Astrocyte (in vitro differentiated cells and primary cell): ENCODE results near the gene MROH7. TPM values are rescaled to one million over a fixed set of nuclear protein-coding genes. Genes with fewer than 3 reads are reported as not detected.

Experiments used
- DNase-seq: peaks from one replicate; pipeline ENCODE4 v3.0.0-alpha.2; 2010; ENCODE audit warnings: low read depth
- FAIRE-seq: peaks from 2 replicates; lab custom pipeline; 2011; peaks lifted over from hg19 to GRCh38; lab: Jason Lieb, UNC
- H2AFZ ChIP-seq: 2 replicates; pipeline ENCODE4 v1.6.0; 2012; ENCODE audit warnings: low read depth, low read length, inconsistent platforms
- H3K27ac ChIP-seq: 2 replicates; pipeline ENCODE4 v1.5.1; 2011; ENCODE audit warnings: low read depth, low read length, inconsistent platforms
- H3K27me3 ChIP-seq: 2 replicates; pipeline ENCODE4 v1.6.0; 2011; ENCODE audit warnings: low read length, inconsistent platforms; ENCODE audit not compliant: insufficient read depth
- H3K36me3 ChIP-seq: 2 replicates; pipeline ENCODE4 v1.5.1; 2011; ENCODE audit warnings: low read length, inconsistent platforms; ENCODE audit not compliant: insufficient read depth
- H3K4me1 ChIP-seq: 2 replicates; pipeline ENCODE4 v1.5.1; 2011; ENCODE audit warnings: low read length, inconsistent platforms; ENCODE audit not compliant: insufficient read depth
- H3K4me2 ChIP-seq: 2 replicates; pipeline ENCODE4 v1.6.0; 2012; ENCODE audit warnings: low read length, inconsistent platforms
- H3K4me3 ChIP-seq: 2 replicates; pipeline ENCODE4 v1.5.1; 2011; ENCODE audit warnings: low read depth, mild to moderate bottlenecking, low read length, inconsistent platforms; ENCODE audit not compliant: insufficient read depth
- H3K79me2 ChIP-seq: 2 replicates; pipeline ENCODE4 v1.6.0; 2012; ENCODE audit warnings: mild to moderate bottlenecking, low read length, inconsistent platforms; ENCODE audit not compliant: insufficient read depth
- H3K9ac ChIP-seq: 2 replicates; pipeline ENCODE4 v1.6.0; 2012; ENCODE audit warnings: mild to moderate bottlenecking, low read length, inconsistent platforms
- H3K9me3 ChIP-seq: 2 replicates; pipeline ENCODE4 v1.5.1; 2012; ENCODE audit warnings: low read depth, mild to moderate bottlenecking, low read length, inconsistent platforms; ENCODE audit not compliant: insufficient read depth
- H4K20me1 ChIP-seq: 2 replicates; pipeline ENCODE4 v1.6.0; 2012; ENCODE audit warnings: low read length, inconsistent platforms; ENCODE audit not compliant: insufficient read depth
- H3K27ac Mint-ChIP-seq: one replicate; pipeline ENCODE4 v1.8.0; 2021; ENCODE audit warnings: mild to moderate bottlenecking, mixed read lengths; ENCODE audit not compliant: unreplicated experiment
- H3K27me3 Mint-ChIP-seq: one replicate; pipeline ENCODE4 v1.8.0; 2021; ENCODE audit warnings: low read depth, mixed read lengths; ENCODE audit not compliant: unreplicated experiment
- H3K36me3 Mint-ChIP-seq: one replicate; pipeline ENCODE4 v1.8.0; 2021; ENCODE audit warnings: low read depth, mixed read lengths; ENCODE audit not compliant: unreplicated experiment
- H3K4me1 Mint-ChIP-seq: one replicate; pipeline ENCODE4 v1.8.0; 2021; ENCODE audit warnings: low read depth, mixed read lengths; ENCODE audit not compliant: unreplicated experiment
- H3K4me3 Mint-ChIP-seq: one replicate; pipeline ENCODE4 v1.8.0; 2021; ENCODE audit warnings: mild to moderate bottlenecking, moderate library complexity, mixed read lengths; ENCODE audit not compliant: unreplicated experiment
- H3K9me3 Mint-ChIP-seq: one replicate; pipeline ENCODE4 v1.8.0; 2021; ENCODE audit warnings: mild to moderate bottlenecking, mixed read lengths; ENCODE audit not compliant: unreplicated experiment
- EZH2 ChIP-seq: IDR thresholded peaks from 2 replicates; pipeline ENCODE4 v1.6.1; 2012; ENCODE audit warnings: mild to moderate bottlenecking, low read length, inconsistent platforms; ENCODE audit not compliant: insufficient read depth
- total RNA-seq: library from RNA; stranded (reverse); gene quantifications from 2 replicates; pipeline ENCODE4 v1.2.1, GENCODE V29; 2021
- TF ChIP-seq, protein P1 (sequence below): IDR thresholded peaks from 2 replicates; pipeline ENCODE4 v1.5.1; 2011; ENCODE audit warnings: low read depth, mild to moderate bottlenecking, inconsistent platforms, low read length, moderate library complexity; ENCODE audit not compliant: insufficient read depth

The MROH7 gene
- total RNA-seq, 1 donor from 2014 or later = not detected

DNA sequence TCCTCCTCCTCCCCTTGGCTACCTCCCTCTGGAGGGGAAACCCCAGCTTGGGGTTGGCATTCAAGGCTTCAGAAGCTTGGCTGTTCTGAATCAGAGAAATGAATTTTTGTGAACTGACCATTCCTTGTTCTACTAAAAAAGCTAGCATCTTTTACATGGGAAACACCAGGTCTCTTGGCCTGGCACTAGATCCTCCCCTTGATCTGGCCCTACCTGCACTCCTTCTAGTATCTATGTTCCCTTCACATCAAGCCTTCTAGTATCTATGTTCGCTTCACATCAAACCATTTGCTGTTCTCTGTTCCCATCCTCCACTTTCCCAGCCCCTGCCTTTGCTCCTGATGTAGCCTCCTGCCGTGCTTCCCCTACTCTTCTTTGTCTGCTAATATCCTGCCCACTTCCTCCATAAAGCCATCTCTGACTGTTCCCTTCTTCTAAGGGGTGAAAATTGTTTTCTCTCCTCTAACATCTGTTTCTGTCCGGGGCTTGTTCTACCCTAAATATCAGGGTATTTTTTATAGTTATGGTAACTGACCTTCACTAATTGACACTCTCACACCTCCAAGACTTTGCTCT is 44.0 kb upstream of the MROH7 start:
- Mint-ChIP-seq H3K27ac (no peak overlapping the region), H3K36me3 (no peaks in the 10 kb centered on the region), H3K4me3 (no peak overlapping the region), H3K4me1 (no peaks in the 10 kb centered on the region), H3K27me3 (peaks cover 14% of the 10 kb centered on the region), H3K9me3 (peaks cover 2% of the 10 kb centered on the region)
- Histone ChIP-seq H3K9ac (no peak overlapping the region), H3K79me2 (no peaks in the 10 kb centered on the region), H3K4me3 (no peak overlapping the region), H3K27ac (no peak overlapping the region), H4K20me1 (no peaks in the 10 kb centered on the region), H3K4me2 (no peak overlapping the region), H3K27me3 (no peaks in the 10 kb centered on the region), H3K36me3 (no peaks in the 10 kb centered on the region), H3K9me3 (no peaks in the 10 kb centered on the region), H3K4me1 (no peaks in the 10 kb centered on the region), H2AFZ (no peak overlapping the region)
- FAIRE-seq (no peak), DNase-seq (no peak)
- TF ChIP-seq, protein P1, sequence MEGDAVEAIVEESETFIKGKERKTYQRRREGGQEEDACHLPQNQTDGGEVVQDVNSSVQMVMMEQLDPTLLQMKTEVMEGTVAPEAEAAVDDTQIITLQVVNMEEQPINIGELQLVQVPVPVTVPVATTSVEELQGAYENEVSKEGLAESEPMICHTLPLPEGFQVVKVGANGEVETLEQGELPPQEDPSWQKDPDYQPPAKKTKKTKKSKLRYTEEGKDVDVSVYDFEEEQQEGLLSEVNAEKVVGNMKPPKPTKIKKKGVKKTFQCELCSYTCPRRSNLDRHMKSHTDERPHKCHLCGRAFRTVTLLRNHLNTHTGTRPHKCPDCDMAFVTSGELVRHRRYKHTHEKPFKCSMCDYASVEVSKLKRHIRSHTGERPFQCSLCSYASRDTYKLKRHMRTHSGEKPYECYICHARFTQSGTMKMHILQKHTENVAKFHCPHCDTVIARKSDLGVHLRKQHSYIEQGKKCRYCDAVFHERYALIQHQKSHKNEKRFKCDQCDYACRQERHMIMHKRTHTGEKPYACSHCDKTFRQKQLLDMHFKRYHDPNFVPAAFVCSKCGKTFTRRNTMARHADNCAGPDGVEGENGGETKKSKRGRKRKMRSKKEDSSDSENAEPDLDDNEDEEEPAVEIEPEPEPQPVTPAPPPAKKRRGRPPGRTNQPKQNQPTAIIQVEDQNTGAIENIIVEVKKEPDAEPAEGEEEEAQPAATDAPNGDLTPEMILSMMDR = no peak
- no peak for TF ChIP-seq EZH2

DNA sequence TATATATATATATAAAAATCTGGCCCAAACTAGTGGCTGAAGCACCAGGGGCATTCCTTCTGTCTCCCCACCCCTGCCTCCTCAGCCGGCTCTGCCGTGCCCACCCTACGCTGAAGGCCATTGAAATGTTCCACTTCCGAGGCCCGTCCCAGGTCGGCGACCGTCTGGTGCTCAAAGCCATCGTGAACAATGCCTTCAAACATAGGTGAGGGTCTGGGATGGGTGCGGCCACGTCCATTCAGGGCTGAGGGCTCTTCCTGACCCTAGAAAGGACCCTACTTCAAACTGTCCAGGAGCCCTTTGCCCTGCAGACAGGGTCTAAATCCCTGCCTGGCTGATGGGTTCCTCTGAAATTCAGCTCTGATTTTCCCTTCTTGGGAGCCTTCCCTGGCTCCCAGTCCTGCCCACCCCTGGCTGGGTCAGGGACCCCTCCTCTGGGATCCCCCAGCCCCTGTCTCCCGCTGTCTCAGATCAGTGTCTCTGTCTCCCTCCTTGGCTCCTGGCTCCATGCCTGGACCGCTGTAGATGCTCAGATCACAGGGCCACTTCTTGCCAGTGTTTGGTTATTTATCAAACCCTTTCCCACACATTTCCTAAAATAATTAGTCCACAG is 42.3 kb upstream of the MROH7 start:
- H3K4me3 Mint-ChIP-seq = no peak overlapping the region
- Histone ChIP-seq H3K4me1 (no peaks in the 10 kb centered on the region), H3K27me3 (no peaks in the 10 kb centered on the region), H3K4me3 (no peak overlapping the region), H4K20me1 (no peaks in the 10 kb centered on the region), H2AFZ (no peak overlapping the region), H3K9me3 (no peaks in the 10 kb centered on the region), H3K9ac (no peak overlapping the region), H3K79me2 (no peaks in the 10 kb centered on the region), H3K27ac (no peak overlapping the region), H3K36me3 (no peaks in the 10 kb centered on the region), H3K4me2 (no peak overlapping the region)
- H3K4me1 Mint-ChIP-seq = no peaks in the 10 kb centered on the region
- H3K27me3 Mint-ChIP-seq = peaks cover 20% of the 10 kb centered on the region
- no peak for DNase-seq
- no peak overlapping the region for H3K27ac Mint-ChIP-seq
- peaks cover 1% of the 10 kb centered on the region for H3K36me3 Mint-ChIP-seq
- no peak for FAIRE-seq
- TF ChIP-seq, protein P1 = no peak
- TF ChIP-seq EZH2 = no peak
- peaks cover 2% of the 10 kb centered on the region for H3K9me3 Mint-ChIP-seq
